Endometrium (tissue), 2 donors: ENCODE results near the gene WNT16.
A peak's percentile ranks its signal among the peaks of the same experiment; 100 is the strongest.
"Not testable (repeated sequence)": the region's sequence is repeated elsewhere in the genome, so short reads cannot be mapped to it uniquely, and the experiment has no call there.

ENCODE experiments used
- FAIRE-seq: peaks from 2 replicates; lab custom pipeline; 2012; peaks lifted over from hg19 to GRCh38; lab: Jason Lieb, UNC
- donor health status: control.
- donor health status: control.

WNT16 gene

DNA sequence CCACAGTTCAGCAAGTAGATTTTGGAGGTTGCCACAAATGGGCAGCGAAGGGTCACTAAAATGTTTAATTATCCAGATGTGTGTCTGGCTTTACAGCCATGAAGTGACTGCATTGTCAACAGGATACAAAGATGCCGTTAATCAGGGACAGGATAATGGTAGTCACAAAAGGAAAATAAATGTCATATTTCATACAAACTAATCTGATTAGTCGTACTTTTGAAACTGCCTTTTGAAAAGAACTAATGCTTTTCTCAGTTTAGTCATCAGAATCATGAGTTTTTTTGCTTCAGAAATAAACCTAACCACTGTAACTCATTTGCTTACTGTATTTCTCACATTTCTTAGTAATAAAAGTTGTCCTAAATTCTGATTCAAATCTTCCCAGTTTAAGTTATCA is 22.2 kb upstream of the WNT16 start:
- FAIRE-seq, result no peak

DNA sequence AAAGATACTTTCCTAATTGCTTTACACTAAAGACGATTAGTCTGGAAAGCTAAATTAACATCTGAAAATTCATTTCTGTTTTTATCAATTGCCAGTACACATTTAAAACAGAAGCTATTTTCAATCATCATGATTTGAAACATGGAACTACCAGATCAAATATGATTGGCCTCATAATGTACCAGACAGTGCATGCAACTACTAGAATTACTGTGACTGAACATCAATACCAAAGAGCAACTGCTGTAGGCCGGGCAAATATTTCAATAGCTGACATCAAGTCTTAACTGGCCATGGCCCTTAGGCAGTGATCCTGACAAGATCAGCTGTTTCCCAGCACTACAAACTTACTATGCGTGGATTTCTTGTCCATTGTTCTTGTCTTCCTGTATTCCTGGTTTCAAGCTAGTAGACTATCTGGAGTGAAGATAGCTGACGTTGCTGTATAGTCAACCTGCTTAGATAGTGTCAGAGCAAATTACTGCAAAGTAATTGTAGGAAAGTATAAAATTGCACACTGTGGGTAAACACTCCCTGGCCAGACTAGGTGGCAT is 21.7 kb upstream of the WNT16 start:
- no peak for FAIRE-seq

DNA sequence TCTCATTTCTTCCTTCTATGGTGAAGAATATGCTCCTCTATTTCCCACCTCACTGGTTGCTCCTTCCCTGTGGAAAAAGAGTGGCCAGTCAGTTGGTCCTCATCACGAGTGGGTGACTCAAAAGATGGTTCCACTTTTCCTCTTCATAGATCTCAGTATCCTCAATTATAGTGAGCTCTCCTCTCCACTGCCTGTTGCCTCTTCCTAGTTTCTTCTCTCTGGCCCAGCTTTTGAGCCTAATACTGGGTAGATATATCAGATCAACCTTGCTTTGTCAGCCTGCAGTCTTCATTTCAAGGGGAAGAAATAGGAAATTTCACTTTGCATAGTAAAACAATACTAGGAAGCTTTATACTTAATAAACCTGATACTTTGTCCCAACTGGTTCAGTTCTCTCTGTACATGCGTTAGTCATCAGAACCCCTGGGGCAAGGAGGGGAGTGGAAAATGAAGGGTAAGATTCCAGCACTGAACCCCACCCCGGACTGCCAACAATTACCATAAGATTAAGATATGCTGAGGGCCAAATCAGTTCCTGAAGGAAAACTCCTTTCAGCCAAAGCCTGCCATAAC is 15.5 kb upstream of the WNT16 start:
- FAIRE-seq, result no peak

DNA sequence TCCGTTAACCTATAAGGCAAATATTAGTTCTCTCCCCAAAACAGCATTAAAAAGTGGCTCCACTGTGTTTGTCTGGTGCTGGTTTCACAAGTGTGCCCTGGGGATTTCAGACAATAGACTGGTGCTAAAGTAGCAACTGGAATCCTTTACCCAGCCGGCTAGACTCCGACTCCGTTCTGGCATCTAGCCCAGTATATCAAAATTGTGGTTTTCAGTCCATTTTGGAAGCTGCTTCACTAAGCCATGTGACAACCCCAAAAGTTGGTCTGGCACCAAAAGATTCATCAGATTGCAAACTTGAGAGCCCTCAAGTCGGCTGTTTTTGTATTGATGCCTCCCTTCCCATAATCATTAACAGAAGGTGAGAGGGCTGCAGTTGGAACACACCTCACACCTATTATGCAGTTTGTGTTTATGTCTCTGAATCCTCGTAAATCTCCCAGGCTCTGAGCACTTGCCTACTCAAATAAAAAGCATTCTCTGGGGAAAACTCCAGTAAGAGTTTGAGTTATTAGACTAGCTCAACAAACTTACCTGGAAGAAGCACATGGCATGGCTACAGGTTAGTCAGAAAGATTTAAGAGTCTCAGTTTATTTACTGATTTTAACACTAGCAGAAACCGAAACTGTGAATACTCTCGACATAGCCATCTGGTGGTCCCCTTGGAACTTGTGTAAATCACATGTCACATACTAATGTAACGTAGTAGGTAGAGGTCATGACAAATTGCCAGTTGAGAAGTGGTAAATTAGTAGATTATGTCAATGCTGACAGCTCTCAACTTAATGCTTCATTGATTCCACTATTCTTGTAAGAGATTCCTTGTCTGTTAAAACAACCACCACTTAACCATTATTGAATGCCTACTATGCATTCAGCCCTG is 14.8 kb upstream of the WNT16 start:
- FAIRE-seq, result no peak

DNA sequence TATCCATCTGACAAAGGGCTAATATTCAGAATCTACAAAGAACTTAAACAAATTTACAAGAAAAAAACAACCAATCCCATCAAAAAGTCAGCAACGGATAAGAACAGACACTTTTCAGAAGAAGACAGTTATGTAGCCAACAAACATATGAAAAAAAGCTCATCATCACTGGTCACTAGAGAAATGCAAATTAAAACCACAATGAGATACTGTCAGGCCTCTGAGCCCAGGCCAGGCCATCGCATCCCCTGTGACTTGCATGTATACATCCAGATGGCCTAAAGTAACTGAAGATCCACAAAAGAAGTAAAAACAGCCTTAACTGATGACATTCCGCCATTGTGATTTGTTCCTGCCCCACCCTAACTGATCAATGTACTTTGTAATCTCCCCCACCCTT is 13.6 kb upstream of the WNT16 start:
- not testable (repeated sequence) for FAIRE-seq

DNA sequence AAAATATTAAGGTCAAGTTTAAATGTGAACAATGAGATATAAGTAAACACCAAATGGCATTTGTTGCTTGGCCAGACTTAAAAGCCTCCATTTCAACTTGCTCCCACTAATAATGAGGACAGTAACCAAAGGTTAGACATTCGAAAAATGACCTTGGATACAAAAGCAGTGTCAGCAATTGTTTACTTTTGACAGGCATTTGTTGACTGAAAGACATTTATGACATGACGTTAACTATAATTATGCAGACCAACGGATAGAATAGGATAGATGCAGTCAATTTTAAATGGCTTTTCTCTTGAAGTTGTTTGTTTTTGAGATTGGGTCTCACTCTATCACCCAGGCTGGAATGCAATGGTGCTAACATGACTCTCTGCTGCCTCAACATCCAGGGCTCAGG is 6.3 kb upstream of the WNT16 start:
- no peak for FAIRE-seq

DNA sequence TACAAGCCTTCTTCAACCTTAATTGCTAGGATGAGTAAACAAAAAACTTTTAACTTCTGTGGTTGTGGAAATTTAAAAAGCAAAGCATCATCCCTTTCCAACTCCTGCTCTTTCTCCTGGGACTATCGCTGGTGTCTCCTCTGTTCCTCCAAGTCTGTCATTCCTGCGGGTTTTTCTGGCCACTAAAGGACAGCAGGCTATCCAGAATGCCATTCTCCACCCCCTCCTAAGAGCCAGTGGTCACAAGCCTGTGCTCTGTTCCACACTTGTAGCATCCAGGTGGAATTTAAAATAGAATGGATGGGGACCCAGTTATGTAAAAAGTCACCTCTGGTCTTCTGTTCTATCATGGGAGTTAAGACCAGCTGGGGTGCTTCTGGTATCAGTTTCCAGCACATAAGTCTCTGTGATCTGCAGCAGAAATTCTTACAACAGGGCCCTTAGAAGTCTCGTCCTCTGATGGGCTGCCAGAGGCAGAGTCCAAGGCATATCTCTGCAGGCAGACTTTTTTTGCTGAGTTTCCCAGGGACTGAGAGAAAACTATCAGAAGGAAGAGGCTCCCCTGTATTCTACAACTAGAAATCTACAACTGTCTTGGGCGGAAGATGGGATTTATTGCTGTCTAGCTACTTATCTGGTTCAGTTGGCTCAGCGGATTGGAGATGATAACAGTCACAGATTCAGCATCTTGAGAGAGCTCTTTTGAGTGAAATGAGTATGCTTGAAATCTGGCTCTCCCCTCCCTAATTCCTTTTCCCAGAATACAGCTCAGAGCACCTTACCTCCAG is 5.1 kb upstream of the WNT16 start:
- FAIRE-seq, result no peak

DNA sequence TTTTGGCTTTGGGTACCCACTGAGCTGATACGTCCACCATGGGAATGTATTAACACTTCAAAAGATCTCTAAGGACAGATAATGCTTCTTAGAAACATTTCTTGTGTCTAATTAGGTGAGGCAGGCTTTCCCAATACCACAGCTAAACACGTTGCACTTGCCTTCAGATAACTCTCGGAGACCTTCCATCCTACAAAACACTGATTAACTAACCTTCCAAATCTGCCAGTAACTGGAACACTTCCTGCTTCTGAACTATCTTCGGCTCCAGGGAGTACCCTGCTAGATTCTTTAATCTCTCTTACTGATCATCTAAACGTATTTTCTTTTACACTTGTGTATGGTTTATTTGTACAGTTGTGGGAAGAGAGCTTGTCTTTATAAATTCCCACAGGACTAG is 1.1 kb upstream of the WNT16 start:
- no peak for FAIRE-seq

DNA sequence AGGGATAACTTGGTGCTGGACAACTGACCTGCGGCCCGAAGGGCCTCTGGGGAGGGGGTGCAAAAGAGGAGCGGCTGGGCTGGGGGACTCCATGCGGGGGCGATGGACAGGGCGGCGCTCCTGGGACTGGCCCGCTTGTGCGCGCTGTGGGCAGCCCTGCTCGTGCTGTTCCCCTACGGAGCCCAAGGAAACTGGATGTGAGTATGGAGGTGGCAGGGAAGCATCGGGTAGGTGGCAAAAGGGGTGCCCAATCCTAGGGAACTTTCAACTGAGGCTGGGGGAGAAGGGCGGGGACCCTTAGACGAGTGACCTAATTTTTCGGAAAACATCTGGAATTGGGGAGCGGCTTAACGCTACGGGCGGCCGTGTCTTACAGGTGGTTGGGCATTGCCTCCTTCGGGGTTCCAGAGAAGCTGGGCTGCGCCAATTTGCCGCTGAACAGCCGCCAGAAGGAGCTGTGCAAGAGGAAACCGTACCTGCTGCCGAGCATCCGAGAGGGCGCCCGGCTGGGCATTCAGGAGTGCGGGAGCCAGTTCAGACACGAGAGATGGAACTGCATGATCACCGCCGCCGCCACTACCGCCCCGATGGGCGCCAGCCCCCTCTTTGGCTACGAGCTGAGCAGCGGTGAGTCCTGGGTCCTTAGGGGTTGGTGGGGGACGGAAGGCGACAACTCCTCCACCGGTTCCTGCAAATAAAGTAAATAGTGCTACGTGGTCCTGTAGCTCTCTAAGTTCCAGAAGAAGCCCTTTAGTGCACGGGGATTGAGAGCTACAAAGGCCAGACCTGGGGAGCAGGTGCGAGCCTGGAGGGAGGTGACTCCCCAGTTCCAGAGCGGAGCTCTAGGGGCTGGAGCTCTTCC is 622 bp downstream of the WNT16 start:
- FAIRE-seq, result no peak

DNA sequence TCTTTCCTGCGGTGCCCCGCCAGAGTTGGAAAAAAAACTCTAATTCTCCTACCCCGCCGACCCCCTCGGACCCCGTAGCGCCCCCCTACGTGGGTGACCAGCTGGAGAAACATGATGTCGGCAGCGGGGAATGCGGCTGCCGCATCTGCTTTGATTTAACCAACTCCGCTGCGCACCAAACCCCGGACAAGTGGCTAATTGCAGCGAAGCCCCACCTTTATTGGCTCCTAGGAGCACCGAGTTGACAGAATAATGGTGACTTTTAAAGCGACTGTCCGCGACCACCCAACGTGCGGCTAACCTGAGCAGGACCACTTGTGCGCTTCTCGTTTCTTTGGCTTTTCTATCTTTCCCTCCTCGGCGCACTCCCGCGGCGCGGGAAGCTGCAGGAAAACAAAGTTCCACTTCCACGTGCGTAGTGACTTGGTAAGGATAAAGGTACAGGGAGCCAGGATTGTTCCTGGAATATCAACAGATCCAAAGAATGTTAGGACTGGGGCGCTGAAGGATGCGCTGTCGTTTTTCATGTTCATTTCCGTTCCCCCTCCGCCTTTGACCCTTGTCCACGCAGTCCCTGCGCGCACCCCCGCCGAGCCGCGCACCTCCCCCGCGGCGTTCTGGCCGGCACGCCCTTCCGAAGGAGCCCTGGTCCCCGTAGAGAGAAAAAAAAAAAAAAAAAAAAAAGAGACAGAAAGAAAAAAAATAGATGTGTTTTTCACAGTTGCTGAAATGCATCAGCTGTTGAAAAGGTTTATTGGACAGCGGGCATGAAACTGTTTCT is 1.4 kb downstream of the WNT16 start:
- FAIRE-seq, result no peak

DNA sequence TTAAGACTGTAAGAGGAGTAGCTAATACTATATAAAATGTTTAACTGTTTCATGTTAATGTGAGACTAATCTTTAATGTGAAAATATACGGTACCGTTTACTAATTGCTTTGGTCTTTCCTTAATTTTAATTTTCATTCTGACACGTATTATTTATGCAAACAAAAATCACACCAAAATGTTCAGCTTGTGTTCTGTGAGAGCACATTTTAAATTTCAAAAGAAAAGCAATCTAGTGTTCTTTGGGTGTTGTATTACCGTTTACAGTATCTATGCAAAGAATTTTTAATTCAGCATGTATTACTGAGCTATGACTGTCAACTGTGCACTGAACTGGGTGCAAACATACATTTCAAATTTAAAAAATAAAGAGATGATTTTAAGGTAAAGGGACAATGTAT is 2.2 kb downstream of the WNT16 start:
- FAIRE-seq, result peak; percentile 72

DNA sequence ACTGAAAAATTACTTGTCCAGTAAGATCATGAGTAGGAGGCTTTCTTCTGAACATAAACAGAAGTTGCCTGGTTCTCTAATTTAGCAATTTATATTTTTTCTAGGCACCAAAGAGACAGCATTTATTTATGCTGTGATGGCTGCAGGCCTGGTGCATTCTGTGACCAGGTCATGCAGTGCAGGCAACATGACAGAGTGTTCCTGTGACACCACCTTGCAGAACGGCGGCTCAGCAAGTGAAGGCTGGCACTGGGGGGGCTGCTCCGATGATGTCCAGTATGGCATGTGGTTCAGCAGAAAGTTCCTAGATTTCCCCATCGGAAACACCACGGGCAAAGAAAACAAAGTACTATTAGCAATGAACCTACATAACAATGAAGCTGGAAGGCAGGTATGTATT is 2.8 kb downstream of the WNT16 start:
- FAIRE-seq, result no peak

DNA sequence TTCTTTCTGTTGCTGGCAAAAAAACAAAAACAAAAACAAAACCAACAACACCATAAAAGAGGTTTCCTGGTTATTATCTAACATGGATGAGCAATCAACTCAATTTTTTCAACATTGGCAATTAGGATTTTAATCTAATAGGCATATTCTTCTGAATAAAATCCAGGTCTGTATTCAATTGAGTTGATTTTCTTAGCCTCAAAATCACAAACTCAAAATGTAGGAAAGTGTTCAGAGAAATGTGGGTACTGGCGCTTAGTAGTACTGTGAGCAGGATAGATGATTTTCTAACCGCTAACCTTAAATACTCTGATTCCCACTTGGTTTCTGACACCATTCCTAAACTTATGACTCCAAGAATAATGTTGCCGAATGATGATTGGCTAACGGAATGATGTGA is 5.6 kb downstream of the WNT16 start:
- FAIRE-seq, result no peak

DNA sequence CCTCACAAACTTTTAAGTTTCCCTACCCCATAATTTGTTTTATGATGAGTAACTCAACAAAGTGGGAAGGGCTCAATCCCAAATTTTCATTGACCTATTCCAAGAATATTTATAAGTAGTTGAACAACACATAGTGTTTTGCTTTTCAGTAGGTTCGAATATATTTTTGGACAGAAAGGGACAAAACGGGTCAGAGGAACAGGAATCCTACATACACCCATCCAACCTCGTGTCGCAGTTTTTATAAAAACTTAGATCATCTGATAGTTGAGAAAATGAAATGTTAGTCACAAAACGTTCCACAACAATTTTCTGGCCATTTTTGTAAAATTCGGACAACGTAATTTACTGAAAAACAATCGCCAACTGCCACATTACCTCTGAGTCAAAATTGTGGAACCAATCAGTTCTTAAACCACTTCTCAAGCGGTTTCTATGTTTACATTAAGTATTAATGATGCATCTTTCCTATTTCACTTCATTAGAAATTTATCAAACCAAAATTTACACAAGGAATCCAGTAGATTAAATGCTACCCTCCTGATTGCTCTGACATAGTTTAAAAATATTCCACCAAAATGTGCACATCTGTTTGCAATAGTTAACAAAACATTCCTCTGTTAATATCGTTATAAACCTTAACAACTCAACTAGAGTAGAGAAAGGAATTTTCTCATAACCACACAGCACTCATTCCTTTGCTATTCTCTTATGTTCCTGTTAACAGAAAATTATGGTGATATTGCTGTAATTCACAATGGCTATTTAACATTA is 6.3 kb downstream of the WNT16 start:
- peak; percentile 87 for FAIRE-seq

DNA sequence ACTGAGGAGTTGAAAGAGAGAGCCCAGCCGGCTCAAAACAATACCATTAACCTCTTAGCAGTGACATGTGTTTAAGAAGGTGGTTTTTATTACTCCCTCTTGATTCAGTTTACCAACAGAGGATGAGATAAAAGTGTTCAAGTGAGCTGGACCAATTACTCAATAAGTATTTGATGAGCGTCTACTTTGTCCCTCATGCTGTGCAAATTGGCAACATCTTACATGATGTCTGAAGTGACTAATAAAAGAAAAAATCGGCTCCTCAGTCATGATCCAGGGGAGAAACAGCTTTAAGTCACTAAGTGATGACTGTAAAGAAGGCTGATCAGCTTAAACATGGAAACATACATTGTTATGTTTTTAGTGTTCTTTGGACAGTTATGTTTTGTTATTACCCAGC is 7.8 kb downstream of the WNT16 start:
- FAIRE-seq, result no peak

DNA sequence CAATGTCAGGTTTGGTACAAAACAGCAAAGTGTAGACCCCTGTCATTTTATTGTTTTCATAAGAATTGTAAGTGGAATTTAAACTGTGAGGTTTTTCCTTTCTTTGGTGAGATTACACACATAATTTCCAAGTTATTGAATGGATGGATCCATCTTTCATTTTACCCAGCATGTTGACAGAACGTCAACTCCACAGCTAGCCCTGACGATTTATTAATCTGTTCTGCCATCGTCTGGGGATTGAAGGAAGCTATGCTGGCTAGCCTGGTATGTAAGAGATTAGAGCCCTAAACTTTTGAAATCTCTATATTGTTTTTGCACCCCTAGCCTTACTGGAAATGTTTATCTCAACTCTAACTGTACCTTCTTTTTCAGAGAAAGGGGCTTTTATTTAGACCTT is 8.6 kb downstream of the WNT16 start:
- no peak for FAIRE-seq

DNA sequence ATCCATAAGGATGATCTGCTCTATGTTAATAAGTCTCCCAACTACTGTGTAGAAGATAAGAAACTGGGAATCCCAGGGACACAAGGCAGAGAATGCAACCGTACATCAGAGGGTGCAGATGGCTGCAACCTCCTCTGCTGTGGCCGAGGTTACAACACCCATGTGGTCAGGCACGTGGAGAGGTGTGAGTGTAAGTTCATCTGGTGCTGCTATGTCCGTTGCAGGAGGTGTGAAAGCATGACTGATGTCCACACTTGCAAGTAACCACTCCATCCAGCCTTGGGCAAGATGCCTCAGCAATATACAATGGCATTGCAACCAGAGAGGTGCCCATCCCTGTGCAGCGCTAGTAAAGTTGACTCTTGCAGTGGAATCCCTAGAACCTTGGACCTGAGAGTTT is 10.3 kb downstream of the WNT16 start:
- FAIRE-seq, result no peak

DNA sequence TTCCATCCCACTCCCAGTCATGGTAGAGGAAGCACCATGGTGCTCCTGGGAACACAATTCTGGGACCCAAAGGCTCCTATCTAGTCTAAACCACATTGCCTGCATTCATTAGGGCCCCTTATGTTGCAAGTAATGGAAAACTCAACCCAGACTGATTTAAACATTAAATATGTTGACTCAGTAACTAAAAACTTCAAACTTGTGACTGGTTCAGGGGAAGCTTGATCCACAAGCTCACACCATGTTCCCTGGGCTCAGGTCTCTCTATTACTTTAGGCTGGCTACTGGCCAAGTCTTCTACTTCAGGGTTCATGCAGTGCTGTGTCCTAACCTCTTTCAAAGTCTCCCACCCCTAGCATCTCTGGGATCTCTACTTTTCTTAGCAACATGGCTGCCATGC is 13.1 kb downstream of the WNT16 start:
- no peak for FAIRE-seq

DNA sequence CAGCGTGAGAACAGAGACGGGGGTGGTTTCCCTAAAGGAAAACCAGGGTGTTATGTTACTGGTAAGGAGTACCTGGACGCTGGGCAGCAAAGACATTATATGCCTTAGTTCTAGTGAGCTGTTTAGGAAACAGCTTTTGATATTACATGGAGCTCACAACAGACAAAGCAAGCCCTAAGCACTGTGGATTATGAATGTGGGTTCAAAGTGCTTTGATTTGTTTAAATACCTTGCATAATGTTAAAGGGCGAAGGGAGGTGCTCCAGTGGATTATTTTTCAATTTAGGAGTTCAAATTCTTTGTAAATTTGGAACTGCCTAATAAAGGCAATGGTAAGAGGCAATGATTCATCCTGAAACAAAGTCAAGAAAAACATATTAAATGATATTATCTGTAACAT is 13.8 kb downstream of the WNT16 start:
- FAIRE-seq, result peak; percentile 91

DNA sequence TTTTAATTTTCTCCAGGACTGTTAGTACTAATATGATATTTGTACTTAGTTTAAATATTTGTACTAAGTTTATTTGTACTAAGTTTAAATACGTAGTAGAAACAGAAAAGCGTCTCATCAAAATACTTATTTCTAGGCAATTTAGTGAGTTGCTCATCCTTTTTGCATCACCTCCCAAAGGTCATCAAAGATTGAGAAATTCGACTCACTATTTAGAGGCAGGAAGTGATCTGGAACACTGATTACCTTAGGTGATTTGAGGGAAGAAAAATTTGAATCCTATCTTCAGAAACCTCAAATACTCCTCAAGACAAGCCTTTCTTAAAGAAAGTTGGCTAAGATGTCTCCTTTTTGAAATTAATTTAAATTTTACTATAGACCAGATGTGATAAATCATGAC is 14.5 kb downstream of the WNT16 start:
- no peak for FAIRE-seq
